Spleen (tissue), 11 donors: ENCODE results near the gene WDR18. TPM values are rescaled to one million over a fixed set of nuclear protein-coding genes. Genes with fewer than 3 reads are reported as not detected.

Source experiments
- DNase-seq: peaks from one replicate; pipeline ENCODE4 v3.0.0-alpha.2; 2020
- H3K27ac ChIP-seq, 8 donors: fragments of 200-600 bp; sonication (generic) in 7 of 8; 1 replicate in 4 of 8; 2 replicates in 4 of 8; pipeline versions ENCODE4 v1.5.0 to v1.8.0; 2016 to 2021; ENCODE audit warnings: inconsistent platforms in 4 of 8, mild to moderate bottlenecking in 4 of 8, moderate library complexity in 1 of 8
- H3K27me3 ChIP-seq, 7 donors: fragments of 200-600 bp; sonication (generic) in 6 of 7; replicated peaks in 1 of 7; 1 replicate in 4 of 7; 2 replicates in 3 of 7; pipeline versions ENCODE4 v1.5.0 to v1.8.0; 2016 to 2021; ENCODE audit warnings: inconsistent platforms in 3 of 7, mild to moderate bottlenecking in 1 of 7
- H3K36me3 ChIP-seq, 6 donors: fragments of 200-600 bp; sonication (generic) in 5 of 6; 1 replicate in 4 of 6; 2 replicates in 2 of 6; pipeline versions ENCODE4 v1.5.0 to v1.8.0; 2016 to 2021; ENCODE audit warnings: inconsistent platforms in 2 of 6
- H3K4me1 ChIP-seq, 6 donors: fragments of 200-600 bp; sonication (generic) in 5 of 6; 1 replicate in 3 of 6; 2 replicates in 3 of 6; pipeline versions ENCODE4 v1.5.0 to v1.8.0; 2016 to 2021; ENCODE audit warnings: inconsistent platforms in 3 of 6
- H3K4me3 ChIP-seq, 8 donors: fragments of 200-600 bp; sonication (generic) in 7 of 8; 1 replicate in 4 of 8; 2 replicates in 4 of 8; pipeline versions ENCODE4 v1.5.0 to v1.8.0; 2016 to 2021; ENCODE audit warnings: inconsistent platforms in 4 of 8, mild to moderate bottlenecking in 4 of 8, moderate library complexity in 2 of 8
- H3K9me3 ChIP-seq, 8 donors: fragments of 200-600 bp; sonication (generic) in 7 of 8; 1 replicate in 4 of 8; 2 replicates in 4 of 8; pipeline versions ENCODE4 v1.5.0 to v1.8.0; 2016 to 2021; ENCODE audit warnings: inconsistent platforms in 4 of 8
- CTCF ChIP-seq, 11 experiments: fragments of 200-600 bp in 7 of 11; fragments of 450-650 bp in 4 of 11; sonication (generic) in 4 of 11; IDR thresholded peaks in 8 of 11; conservative IDR thresholded peaks in 3 of 11; 1 replicate in 7 of 11; 2 replicates in 4 of 11; pipeline versions ENCODE4 v1.4.0 to v1.8.0; 2016 to 2021; ENCODE audit warnings: antibody characterized with exemption in 11 of 11, inconsistent platforms in 4 of 11, mild to moderate bottlenecking in 1 of 11
- POLR2A ChIP-seq, 3 donors: fragments of 450-650 bp; IDR thresholded peaks; one replicate each; pipeline ENCODE4 v1.5.1; 2017; ENCODE audit warnings: antibody characterized with exemption in 3 of 3, mild to moderate bottlenecking in 1 of 3
- POLR2AphosphoS5 ChIP-seq, 3 donors: sonication (generic); formaldehyde crosslinking; IDR thresholded peaks; one replicate each; pipeline ENCODE4 v1.5.1; 2017; ENCODE audit warnings: antibody characterized with exemption in 3 of 3
- WGBS, 5 donors: extraction: QIAGEN DNeasy Blood & Tissue Kit in 3 of 5; methylation state at CpG; one replicate each; pipeline versions ENCODE4 v1.1.5 to v1.1.7; 2013 to 2018; 5-methylcytosine and 5-hydroxymethylcytosine counted together
- intact Hi-C: fragments of 100-400 bp; cut with DNase I; formaldehyde crosslinking; loops from one replicate; pipeline ENCODE4 v1.15.0; 2023; ENCODE audit warnings: low total_unique reads
- polyA plus RNA-seq, 3 donors: library from polyadenylated mRNA; stranded (reverse); fragments of 200-250 nt; gene quantifications; one replicate each; pipeline ENCODE4 v1.2.1, GENCODE V29; 2013
- total RNA-seq, 7 donors: library from RNA; depleted of rRNA in 3 of 7; stranded (reverse); fragments of >200 nt in 3 of 7; fragmentation: NEBNext Ultra II Directional in 4 of 7; extraction: Animal tissue kit (Norgen Biotek cat#: 25700) in 4 of 7; gene quantifications; one replicate each; pipeline versions ENCODE4 v1.1.0 to v1.2.1, GENCODE V29; 2016 to 2021
- donor health status: healthy with polysubstance abuse.
- donor health status: DM: no; HTN: no; CAD: no; lungs with moderate emphysema.
- donor health status: DM: no; HTN: no; CAD: no.
- donor health status: Bipolar disorder and iron deficiency.
- donor health status: healthy.
- donor health status: DM: no; HTN: no; CAD: no.
- donor health status: DM: yes; HTN: yes; CAD: no.

Gene WDR18
- total and polyA plus RNA-seq, 10 donors = 17.8 to 96.0 (median 37.5) TPM

- Histone ChIP-seq H3K9me3 (peaks cover 0 to 5% (median 0%) of the 10 kb centered on the region in 8 donors), H3K27me3 (no peaks in the 10 kb centered on the region), H3K36me3 (peaks cover 0 to 53% (median 0%) of the 10 kb centered on the region in 6 donors), H3K27ac (no peak overlapping the region), H3K4me1 (peaks cover 11 to 86% (median 56%) of the 10 kb centered on the region in 6 donors), H3K4me3 (no peak overlapping the region)
- TF ChIP-seq POLR2A (IDR thresholded peaks at IDR 0.05) (no peak), POLR2AphosphoS5 (IDR thresholded peaks at IDR 0.05) (no peak), CTCF (IDR thresholded peaks at IDR 0.05 in 8 of 11, conservative IDR thresholded peaks at IDR 0.05 in 3 of 11) (no peak)
- WGBS, 5 donors = 93 to 98% (median 97%) methylated on average over 8 to 17 of the region's 17 CpGs
- DNase-seq = no peak
- intact Hi-C loops = no loop called here
These were observed 40.5 kb upstream of the WDR18 start for GRCh38 chr19:943551-944170.

- H3K4me3 ChIP-seq = no peak overlapping the region
- peaks cover 11 to 86% (median 61%) of the 10 kb centered on the region in 6 donors for H3K4me1 ChIP-seq
- no peak for DNase-seq
- H3K9me3 ChIP-seq = peaks cover 0 to 5% (median 0%) of the 10 kb centered on the region in 8 donors
- H3K27me3 ChIP-seq = no peaks in the 10 kb centered on the region
- intact Hi-C loops = no loop called here
- TF ChIP-seq POLR2AphosphoS5 (IDR thresholded peaks at IDR 0.05) = peak in 1 of 3 donors; percentile 58
- TF ChIP-seq CTCF (IDR thresholded peaks at IDR 0.05 in 8 of 11, conservative IDR thresholded peaks at IDR 0.05 in 3 of 11) = no peak
- peaks cover 0 to 51% (median 0%) of the 10 kb centered on the region in 6 donors for H3K36me3 ChIP-seq
- 75 to 87% (median 80%) methylated on average over 11 to 27 of the region's 27 CpGs for WGBS, 5 donors
- H3K27ac ChIP-seq = no peak overlapping the region
These were observed 40.0 kb upstream of the WDR18 start for GRCh38 chr19:944171-944567.

GRCh38 chr19:944663-945241 is 39.4 kb upstream of the WDR18 start:
- intact Hi-C loops = no loop called here
- Histone ChIP-seq H3K36me3 (peaks cover 0 to 45% (median 0%) of the 10 kb centered on the region in 6 donors), H3K27ac (no peak overlapping the region), H3K9me3 (peaks cover 0 to 5% (median 0%) of the 10 kb centered on the region in 8 donors), H3K4me1 (peaks cover 11 to 86% (median 65%) of the 10 kb centered on the region in 6 donors), H3K4me3 (no peak overlapping the region), H3K27me3 (no peaks in the 10 kb centered on the region)
- DNase-seq = no peak
- no peak for TF ChIP-seq POLR2AphosphoS5 (IDR thresholded peaks at IDR 0.05)
- WGBS, 5 donors = 76 to 83% (median 78%) methylated on average over 19 to 22 of the region's 22 CpGs

- H3K9me3 ChIP-seq = peaks cover 0 to 5% (median 0%) of the 10 kb centered on the region in 8 donors
- TF ChIP-seq POLR2A (IDR thresholded peaks at IDR 0.05) (no peak), CTCF (IDR thresholded peaks at IDR 0.05 in 8 of 11, conservative IDR thresholded peaks at IDR 0.05 in 3 of 11) (no peak)
- DNase-seq = no peak
- H3K4me3 ChIP-seq = no peak overlapping the region
- no peak overlapping the region for H3K27ac ChIP-seq
- H3K27me3 ChIP-seq = no peaks in the 10 kb centered on the region
- H3K36me3 ChIP-seq = peaks cover 0 to 44% (median 0%) of the 10 kb centered on the region in 6 donors
- intact Hi-C loops = no loop called here
- 87 to 91% (median 90%) methylated on average over 24 to 37 of the region's 37 CpGs for WGBS, 5 donors
- H3K4me1 ChIP-seq = peaks cover 5 to 82% (median 59%) of the 10 kb centered on the region in 6 donors
These were observed 38.5 kb upstream of the WDR18 start for GRCh38 chr19:945401-946252.
